HEK293 (cell line): Measurements from ENCODE around the gene PIGL.
"Not testable (repeated sequence)": the region's sequence is repeated elsewhere in the genome, so short reads cannot be mapped to it uniquely, and the experiment has no call there.

ENCODE experiments used
- CTCF ChIA-PET: fragments of 350-600 bp; formaldehyde crosslinking; extraction: SDS; loops from one replicate; lab custom pipeline; 2021; ENCODE audit warnings: antibody characterized with exemption; lab: Yijun Ruan, JAX
- POLR2A ChIA-PET: fragments of 300-600 bp; formaldehyde crosslinking; extraction: SDS; loops from one replicate; lab custom pipeline; 2020; ENCODE audit warnings: antibody characterized with exemption, inconsistent platforms; lab: Yijun Ruan, JAX
- H3K27ac ChIP-seq: fragments of 200-500 bp; sonication (Bioruptor generic); 2 replicates; pipeline ENCODE4 v1.5.1; 2014; ENCODE audit warnings: low read depth, low read length, control low read depth, inconsistent platforms; ENCODE audit errors: extremely low read depth
- H3K36me3 ChIP-seq, 2 experiments: fragments of 200-500 bp in 1 of 2; sonication (Bioruptor generic) in 1 of 2; 1 replicate in 1 of 2; 2 replicates in 1 of 2; pipeline ENCODE4 v1.5.1; 2014 to 2017; ENCODE audit warnings: inconsistent platforms in 2 of 2, low read length in 2 of 2; ENCODE audit not compliant: control insufficient read depth in 2 of 2, insufficient read depth in 1 of 2
- H3K4me1 ChIP-seq: fragments of 200-500 bp; sonication (Bioruptor generic); 2 replicates; pipeline ENCODE4 v1.5.1; 2014; ENCODE audit warnings: mild to moderate bottlenecking, low read length, inconsistent platforms; ENCODE audit not compliant: control insufficient read depth, insufficient read depth
- H3K4me3 ChIP-seq: 2 replicates; pipeline ENCODE4 v1.5.1; 2011; ENCODE audit warnings: low read depth, mild to moderate bottlenecking, control low read depth, low read length, moderate library complexity
- H3K9me3 ChIP-seq: fragments of 200-500 bp; sonication (Bioruptor generic); 2 replicates; pipeline ENCODE4 v1.5.1; 2014; ENCODE audit warnings: low read depth, low read length, inconsistent platforms; ENCODE audit not compliant: control insufficient read depth, insufficient read depth
- GLIS1 ChIP-seq: fragments of 450-650 bp; formaldehyde crosslinking; IDR thresholded peaks from 2 replicates; pipeline ENCODE4 v1.5.1; 2016; ENCODE audit warnings: missing biosample characterization, missing genetic modification characterization
- HOXC10 ChIP-seq: sonication (generic); formaldehyde crosslinking; IDR thresholded peaks from 2 replicates; pipeline ENCODE4 v1.8.1; 2023; ENCODE audit warnings: mild to moderate bottlenecking, missing genetic modification reagents
- MYNN ChIP-seq: fragments of 450-650 bp; formaldehyde crosslinking; IDR thresholded peaks from 2 replicates; pipeline ENCODE4 v1.5.1; 2016; ENCODE audit warnings: missing biosample characterization, missing genetic modification characterization, borderline replicate concordance
- SP7 ChIP-seq: fragments of 450-650 bp; formaldehyde crosslinking; IDR thresholded peaks from 2 replicates; pipeline ENCODE4 v1.5.1; 2016; ENCODE audit warnings: missing biosample characterization, missing genetic modification characterization
- TRIM28 ChIP-seq: IDR thresholded peaks from 2 replicates; pipeline ENCODE4 v1.6.1; 2011; ENCODE audit warnings: low read length, control low read depth, borderline replicate concordance
- YY1 ChIP-seq: fragments of 450-650 bp; formaldehyde crosslinking; IDR thresholded peaks from 2 replicates; pipeline ENCODE4 v1.5.1; 2018; ENCODE audit warnings: missing biosample characterization, missing genetic modification characterization
- ZBTB17 ChIP-seq: fragments of 450-650 bp; formaldehyde crosslinking; IDR thresholded peaks from 2 replicates; pipeline ENCODE4 v1.5.1; 2016; ENCODE audit warnings: missing biosample characterization, missing genetic modification characterization
- ZIC2 ChIP-seq: fragments of 450-650 bp; formaldehyde crosslinking; IDR thresholded peaks from 2 replicates; pipeline ENCODE4 v1.5.1; 2016; ENCODE audit warnings: missing biosample characterization, missing genetic modification characterization
- ZNF10 ChIP-seq: fragments of 450-650 bp; formaldehyde crosslinking; IDR thresholded peaks from 2 replicates; pipeline ENCODE4 v1.5.1; 2017; ENCODE audit warnings: missing biosample characterization, missing genetic modification characterization
- ZNF169 ChIP-seq: fragments of 450-650 bp; formaldehyde crosslinking; IDR thresholded peaks from 2 replicates; pipeline ENCODE4 v1.5.1; 2016; ENCODE audit warnings: missing biosample characterization, missing genetic modification characterization
- ZNF335 ChIP-seq: fragments of 450-650 bp; formaldehyde crosslinking; conservative IDR thresholded peaks from 2 replicates; pipeline ENCODE4 v1.5.1; 2016; ENCODE audit warnings: missing biosample characterization, missing genetic modification characterization
- ZNF510 ChIP-seq: fragments of 450-650 bp; formaldehyde crosslinking; IDR thresholded peaks from 2 replicates; pipeline ENCODE4 v1.5.1; 2018; ENCODE audit warnings: mild to moderate bottlenecking, missing genetic modification characterization, missing biosample characterization; ENCODE audit not compliant: insufficient replicate concordance
- ZNF544 ChIP-seq: fragments of 450-650 bp; formaldehyde crosslinking; IDR thresholded peaks from 2 replicates; pipeline ENCODE4 v1.5.0; 2017; ENCODE audit warnings: missing biosample characterization, missing genetic modification characterization
- TF ChIP-seq, protein P1 (sequence below): fragments of 450-650 bp; formaldehyde crosslinking; IDR thresholded peaks from 2 replicates; pipeline ENCODE4 v1.5.1; 2016; ENCODE audit warnings: missing biosample characterization, missing genetic modification characterization
- TF ChIP-seq, protein P2 (sequence below): fragments of 450-650 bp; formaldehyde crosslinking; IDR thresholded peaks from 2 replicates; pipeline ENCODE4 v1.5.1; 2016; ENCODE audit warnings: missing biosample characterization, missing genetic modification characterization
- TF ChIP-seq, protein P3 (sequence below): fragments of 450-650 bp; formaldehyde crosslinking; IDR thresholded peaks from 2 replicates; pipeline ENCODE4 v1.5.1; 2017; ENCODE audit warnings: missing biosample characterization, missing genetic modification characterization
- TF ChIP-seq, protein P4 (sequence below): fragments of 450-650 bp; formaldehyde crosslinking; IDR thresholded peaks from 2 replicates; pipeline ENCODE4 v1.5.1; 2016; ENCODE audit warnings: missing biosample characterization, missing genetic modification characterization
- TF ChIP-seq, protein P5 (sequence below): fragments of 450-650 bp; formaldehyde crosslinking; IDR thresholded peaks from 2 replicates; pipeline ENCODE4 v1.5.1; 2016; ENCODE audit warnings: missing biosample characterization, missing genetic modification characterization

PIGL gene

DNA sequence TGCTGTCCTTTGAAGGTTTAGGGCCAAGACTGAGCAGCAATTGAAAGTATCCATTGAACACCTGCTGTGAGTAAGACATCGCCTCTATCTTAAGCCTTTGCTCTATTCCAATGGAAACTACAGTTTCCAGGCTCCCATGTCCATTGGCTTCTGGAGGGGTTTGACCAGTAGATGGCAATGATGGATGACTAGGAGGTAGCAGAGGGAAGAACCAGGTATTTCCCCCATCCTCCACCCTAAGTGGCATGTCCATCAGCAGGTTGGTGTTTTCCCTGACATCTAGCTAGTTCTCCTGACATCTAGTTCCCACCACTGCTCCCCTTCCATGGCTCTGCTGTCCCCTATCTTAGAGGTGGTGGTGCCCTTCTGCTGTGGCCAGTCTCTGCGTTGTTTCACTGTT lies 77.5 kb downstream of the PIGL start (continued):
- no peak for TF ChIP-seq ZNF510 (tag by site-specific recombination)
- TF ChIP-seq HOXC10 (CRISPR knock-in tag), result no peak
- TF ChIP-seq, protein P1, sequence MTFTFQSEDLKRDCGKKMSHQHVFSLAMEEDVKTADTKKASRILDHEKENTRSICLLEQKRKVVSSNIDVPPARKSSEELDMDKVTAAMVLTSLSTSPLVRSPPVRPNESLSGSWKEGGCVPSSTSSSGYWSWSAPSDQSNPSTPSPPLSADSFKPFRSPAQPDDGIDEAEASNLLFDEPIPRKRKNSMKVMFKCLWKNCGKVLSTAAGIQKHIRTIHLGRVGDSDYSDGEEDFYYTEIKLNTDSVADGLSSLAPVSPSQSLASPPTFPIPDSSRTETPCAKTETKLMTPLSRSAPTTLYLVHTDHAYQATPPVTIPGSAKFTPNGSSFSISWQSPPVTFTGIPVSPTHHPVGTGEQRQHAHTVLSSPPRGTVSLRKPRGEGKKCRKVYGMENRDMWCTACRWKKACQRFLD (tag by site-specific recombination), result no peak
- TF ChIP-seq ZBTB17 (tag by site-specific recombination), result no peak
- TF ChIP-seq, protein P2, sequence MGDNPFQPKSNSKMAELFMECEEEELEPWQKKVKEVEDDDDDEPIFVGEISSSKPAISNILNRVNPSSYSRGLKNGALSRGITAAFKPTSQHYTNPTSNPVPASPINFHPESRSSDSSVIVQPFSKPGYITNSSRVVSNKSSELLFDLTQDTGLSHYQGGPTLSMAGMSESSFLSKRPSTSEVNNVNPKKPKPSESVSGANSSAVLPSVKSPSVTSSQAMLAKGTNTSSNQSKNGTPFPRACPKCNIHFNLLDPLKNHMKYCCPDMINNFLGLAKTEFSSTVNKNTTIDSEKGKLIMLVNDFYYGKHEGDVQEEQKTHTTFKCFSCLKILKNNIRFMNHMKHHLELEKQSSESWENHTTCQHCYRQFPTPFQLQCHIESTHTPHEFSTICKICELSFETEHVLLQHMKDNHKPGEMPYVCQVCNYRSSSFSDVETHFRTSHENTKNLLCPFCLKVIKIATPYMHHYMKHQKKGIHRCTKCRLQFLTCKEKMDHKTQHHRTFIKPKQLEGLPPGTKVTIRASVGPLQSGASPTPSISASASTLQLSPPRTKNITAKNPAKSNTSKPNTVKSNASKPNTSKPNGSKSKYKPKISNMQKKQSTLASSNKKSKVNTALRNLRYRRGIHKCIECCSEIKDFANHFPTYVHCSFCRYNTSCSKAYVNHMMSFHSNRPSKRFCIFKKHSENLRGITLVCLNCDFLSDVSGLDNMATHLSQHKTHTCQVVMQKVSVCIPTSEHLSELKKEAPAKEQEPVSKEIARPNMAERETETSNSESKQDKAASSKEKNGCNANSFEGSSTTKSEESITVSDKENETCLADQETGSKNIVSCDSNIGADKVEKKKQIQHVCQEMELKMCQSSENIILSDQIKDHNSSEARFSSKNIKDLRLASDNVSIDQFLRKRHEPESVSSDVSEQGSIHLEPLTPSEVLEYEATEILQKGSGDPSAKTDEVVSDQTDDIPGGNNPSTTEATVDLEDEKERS (tag by site-specific recombination), result no peak
- TF ChIP-seq ZNF544 (tag by site-specific recombination), result no peak
- TF ChIP-seq ZNF335, result no peak
- TF ChIP-seq SP7 (tag by site-specific recombination), result no peak
- TF ChIP-seq TRIM28, result no peak
- no peak for TF ChIP-seq MYNN

DNA sequence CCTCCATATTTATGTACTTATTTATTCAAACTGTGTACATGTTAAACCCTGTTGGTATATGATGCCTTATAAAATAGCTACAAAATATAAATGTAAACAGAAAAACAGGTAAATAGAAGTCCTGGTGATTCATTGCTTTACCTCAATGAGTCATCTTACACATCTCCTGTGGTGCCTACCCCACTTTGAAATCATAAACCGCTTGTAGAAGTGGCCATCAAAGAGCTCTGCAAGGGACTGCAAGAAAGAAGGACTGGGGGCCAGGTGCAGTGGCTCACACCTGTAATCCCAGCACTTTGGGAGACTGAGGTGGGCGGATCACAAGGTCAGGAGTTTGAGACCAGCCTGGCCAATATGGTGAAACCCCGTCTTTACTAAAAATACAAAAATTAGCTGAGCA lies 79.1 kb downstream of the PIGL start:
- ChIA-PET POLR2A (interaction anchor here (1.0 kb wide), 1 partner anchor 85 kb away, joined by 4 read pairs; the partner anchor contains the start of gene UBB), CTCF (interaction anchor here (0.6 to 2.1 kb wide), 5 partner anchors 9 to 68 kb away, joined by 3 to 17 read pairs (median 4); no protein-coding TSS in a partner anchor)
- H3K36me3 ChIP-seq, H3K4me1 ChIP-seq, H3K4me3 ChIP-seq, H3K9me3 ChIP-seq, H3K27ac ChIP-seq: not testable (repeated sequence)
- TF ChIP-seq ZIC2, result 0 out of 2 replicates have a peak, but pooled peaks have one; percentile 12
- TF ChIP-seq GLIS1 (tag by site-specific recombination), result peak; percentile 33; the same call in 1 of the 2 replicates

DNA sequence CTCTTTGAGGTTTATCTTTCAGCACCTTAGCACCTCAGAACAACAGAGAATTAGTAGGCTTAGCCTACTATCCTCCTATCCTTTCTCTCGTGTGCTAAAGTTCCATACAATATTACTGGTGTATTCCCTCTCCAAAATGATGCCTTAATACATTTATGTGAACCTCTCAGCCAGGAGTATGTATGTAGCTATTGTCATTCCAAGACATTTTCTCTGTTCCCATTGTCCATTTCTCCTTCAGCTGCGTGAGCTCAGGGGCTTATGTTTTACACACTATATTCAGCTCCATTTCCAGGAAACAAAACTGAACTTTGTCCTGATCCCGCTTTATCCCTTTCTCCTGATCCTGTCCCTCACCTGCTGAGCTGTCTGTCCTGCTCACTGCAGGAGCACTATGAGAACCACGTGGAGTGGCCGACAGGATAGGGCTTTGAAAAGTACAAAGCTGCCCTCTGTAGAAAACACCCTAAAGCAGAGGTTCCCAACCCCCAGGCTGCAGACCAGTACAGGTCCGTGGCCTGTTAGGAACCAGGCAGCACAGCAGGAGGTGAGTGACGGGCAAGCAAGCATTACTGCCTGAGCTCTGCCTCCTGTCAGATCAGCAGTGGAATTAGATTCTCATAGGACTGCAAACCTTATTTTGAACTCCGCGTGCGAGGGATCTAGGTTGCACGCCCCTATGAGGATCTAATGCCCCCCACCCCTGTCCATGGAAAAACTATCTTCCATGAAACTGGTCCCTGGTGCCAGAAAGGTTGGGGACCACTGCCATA lies 80.5 kb downstream of the PIGL start:
- Histone ChIP-seq H3K4me1 (no peaks in the 10 kb centered on the region; the same call in 1 of the 2 replicates), H3K36me3 (peaks cover 5 to 9% of the 10 kb centered on the region in 2 experiments; a peak in 2 of 3 replicates), H3K27ac (no peak overlapping the region), H3K4me3 (no peak overlapping the region), H3K9me3 (no peaks in the 10 kb centered on the region)
- TF ChIP-seq, protein P3, sequence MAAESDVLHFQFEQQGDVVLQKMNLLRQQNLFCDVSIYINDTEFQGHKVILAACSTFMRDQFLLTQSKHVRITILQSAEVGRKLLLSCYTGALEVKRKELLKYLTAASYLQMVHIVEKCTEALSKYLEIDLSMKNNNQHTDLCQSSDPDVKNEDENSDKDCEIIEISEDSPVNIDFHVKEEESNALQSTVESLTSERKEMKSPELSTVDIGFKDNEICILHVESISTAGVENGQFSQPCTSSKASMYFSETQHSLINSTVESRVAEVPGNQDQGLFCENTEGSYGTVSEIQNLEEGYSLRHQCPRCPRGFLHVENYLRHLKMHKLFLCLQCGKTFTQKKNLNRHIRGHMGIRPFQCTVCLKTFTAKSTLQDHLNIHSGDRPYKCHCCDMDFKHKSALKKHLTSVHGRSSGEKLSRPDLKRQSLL (tag by site-specific recombination), result no peak
- TF ChIP-seq, protein P4, sequence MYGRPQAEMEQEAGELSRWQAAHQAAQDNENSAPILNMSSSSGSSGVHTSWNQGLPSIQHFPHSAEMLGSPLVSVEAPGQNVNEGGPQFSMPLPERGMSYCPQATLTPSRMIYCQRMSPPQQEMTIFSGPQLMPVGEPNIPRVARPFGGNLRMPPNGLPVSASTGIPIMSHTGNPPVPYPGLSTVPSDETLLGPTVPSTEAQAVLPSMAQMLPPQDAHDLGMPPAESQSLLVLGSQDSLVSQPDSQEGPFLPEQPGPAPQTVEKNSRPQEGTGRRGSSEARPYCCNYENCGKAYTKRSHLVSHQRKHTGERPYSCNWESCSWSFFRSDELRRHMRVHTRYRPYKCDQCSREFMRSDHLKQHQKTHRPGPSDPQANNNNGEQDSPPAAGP, result no peak
- TF ChIP-seq, protein P5, sequence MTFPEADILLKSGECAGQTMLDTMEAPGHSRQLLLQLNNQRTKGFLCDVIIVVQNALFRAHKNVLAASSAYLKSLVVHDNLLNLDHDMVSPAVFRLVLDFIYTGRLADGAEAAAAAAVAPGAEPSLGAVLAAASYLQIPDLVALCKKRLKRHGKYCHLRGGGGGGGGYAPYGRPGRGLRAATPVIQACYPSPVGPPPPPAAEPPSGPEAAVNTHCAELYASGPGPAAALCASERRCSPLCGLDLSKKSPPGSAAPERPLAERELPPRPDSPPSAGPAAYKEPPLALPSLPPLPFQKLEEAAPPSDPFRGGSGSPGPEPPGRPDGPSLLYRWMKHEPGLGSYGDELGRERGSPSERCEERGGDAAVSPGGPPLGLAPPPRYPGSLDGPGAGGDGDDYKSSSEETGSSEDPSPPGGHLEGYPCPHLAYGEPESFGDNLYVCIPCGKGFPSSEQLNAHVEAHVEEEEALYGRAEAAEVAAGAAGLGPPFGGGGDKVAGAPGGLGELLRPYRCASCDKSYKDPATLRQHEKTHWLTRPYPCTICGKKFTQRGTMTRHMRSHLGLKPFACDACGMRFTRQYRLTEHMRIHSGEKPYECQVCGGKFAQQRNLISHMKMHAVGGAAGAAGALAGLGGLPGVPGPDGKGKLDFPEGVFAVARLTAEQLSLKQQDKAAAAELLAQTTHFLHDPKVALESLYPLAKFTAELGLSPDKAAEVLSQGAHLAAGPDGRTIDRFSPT (tag by site-specific recombination), result no peak
- TF ChIP-seq ZNF169 (tag by site-specific recombination) (no peak), YY1 (tag by site-specific recombination) (no peak), ZNF10 (tag by site-specific recombination) (peak; percentile 36; the same call in 1 of the 2 replicates), ZIC2 (peak; percentile 50)
- POLR2A ChIA-PET, result interaction anchor here (0.6 kb wide), 1 partner anchor 348 kb away, joined by 8 read pairs; no protein-coding TSS in a partner anchor
- CTCF ChIA-PET, result interaction anchor here (1.4 kb wide), 1 partner anchor 11 kb away, joined by 5 read pairs; no protein-coding TSS in a partner anchor
